GM12891 (cell line): Measurements from ENCODE around the gene FBXO40.

Source experiments
- DNase-seq: peaks from one replicate; pipeline ENCODE4 v3.0.0; 2011; ENCODE audit warnings: low spot score; ENCODE audit not compliant: insufficient read length
- FAIRE-seq: peaks from 2 replicates; lab custom pipeline; 2011; peaks lifted over from hg19 to GRCh38; lab: Jason Lieb, UNC
- PAX5 ChIP-seq: IDR thresholded peaks from 2 replicates; pipeline ENCODE4 v1.6.1; 2011; ENCODE audit warnings: low read length, moderate library complexity, mild to moderate bottlenecking; ENCODE audit not compliant: insufficient read depth, severe bottlenecking
- POLR2A ChIP-seq: IDR thresholded peaks from 2 replicates; pipeline ENCODE4 v1.6.1; 2011; ENCODE audit warnings: low read depth, low read length, control low read depth
- POLR2AphosphoS5 ChIP-seq: IDR thresholded peaks from 2 replicates; pipeline ENCODE4 v1.6.1; 2011; ENCODE audit warnings: low read depth, low read length, control low read depth
- POU2F2 ChIP-seq: IDR thresholded peaks from 2 replicates; pipeline ENCODE4 v1.6.1; 2011; ENCODE audit warnings: low read depth, mild to moderate bottlenecking, control low read depth, low read length, moderate library complexity
- SPI1 ChIP-seq: IDR thresholded peaks from 2 replicates; pipeline ENCODE4 v1.6.1; 2011; ENCODE audit warnings: low read depth, low read length, control low read depth
- TAF1 ChIP-seq: IDR thresholded peaks from 2 replicates; pipeline ENCODE4 v1.6.1; 2011; ENCODE audit warnings: low read depth, low read length, control low read depth

Gene FBXO40

DNA sequence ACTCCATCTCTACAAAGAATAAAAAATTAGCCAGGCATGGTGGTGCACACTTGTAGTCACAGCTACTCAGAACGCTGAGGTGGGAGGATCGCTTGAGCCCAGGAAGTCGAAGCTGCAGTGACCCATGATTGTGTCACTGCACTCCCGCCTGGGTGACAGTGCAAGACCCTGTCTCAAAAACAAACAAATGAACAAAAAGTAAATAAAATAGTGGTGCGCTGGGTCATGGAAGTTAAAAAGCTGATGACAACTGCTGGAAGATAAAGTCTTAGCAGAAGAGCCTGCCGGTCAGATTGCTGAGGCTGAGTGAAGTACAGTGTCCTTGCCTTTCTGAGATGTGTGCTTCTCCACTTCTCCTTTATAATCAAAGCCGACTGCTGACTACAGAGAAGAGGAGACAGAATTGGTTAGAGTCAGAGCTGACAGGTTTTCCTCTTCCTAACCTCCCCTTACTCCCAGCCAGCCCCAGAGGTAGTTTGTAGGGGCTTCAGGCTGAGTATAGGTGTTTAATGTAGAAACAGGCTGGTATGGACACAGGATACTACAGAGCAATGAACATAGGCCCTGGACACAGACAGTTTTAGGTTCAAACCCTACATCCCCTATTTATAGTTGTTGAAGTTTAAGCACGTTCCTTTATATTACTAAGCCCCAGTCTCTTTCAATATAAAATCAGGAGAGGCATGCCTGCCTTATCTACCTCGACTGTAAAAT is 49.6 kb downstream of the FBXO40 start:
- FAIRE-seq (no peak), DNase-seq (no peak)
- TF ChIP-seq POLR2A (no peak), POU2F2 (no peak), PAX5 (no peak), SPI1 (no peak), TAF1 (no peak), POLR2AphosphoS5 (no peak)

- no peak for TF ChIP-seq POU2F2
- FAIRE-seq = peak; percentile 59
- no peak for DNase-seq
Observed at GRCh38 chr3:121645054-121645453, 51.9 kb downstream of the FBXO40 start.

GRCh38 chr3:121648219-121648958 is 55.2 kb downstream of the FBXO40 start:
- FAIRE-seq (no peak), DNase-seq (no peak)
- TF ChIP-seq POLR2AphosphoS5 (no peak), SPI1 (no peak), TAF1 (no peak), POLR2A (no peak), POU2F2 (no peak)

DNA sequence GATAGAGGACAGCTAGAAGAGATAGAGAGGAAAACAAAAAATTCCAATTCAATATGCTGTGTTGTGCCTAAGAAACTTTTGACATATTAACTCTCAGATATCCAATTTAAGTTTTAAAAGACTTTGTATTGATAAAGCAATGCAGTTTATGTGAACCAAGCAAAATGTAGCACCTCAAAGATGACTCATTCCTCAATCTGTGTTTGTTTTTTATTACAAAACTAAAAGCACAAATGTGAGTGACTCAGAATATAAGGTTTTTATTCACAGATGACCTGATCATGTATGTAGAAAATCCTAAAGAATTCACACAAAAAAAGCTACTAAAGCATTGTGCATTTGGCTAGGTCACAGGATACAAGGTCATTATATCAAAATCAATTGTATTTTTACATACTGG is 56.5 kb downstream of the FBXO40 start:
- TF ChIP-seq PAX5 = no peak
- TF ChIP-seq POLR2AphosphoS5 = no peak
- TF ChIP-seq POLR2A = no peak
- TF ChIP-seq SPI1 = no peak
- TF ChIP-seq POU2F2 = no peak
- TF ChIP-seq TAF1 = no peak
- DNase-seq (no peak), FAIRE-seq (no peak)

DNA sequence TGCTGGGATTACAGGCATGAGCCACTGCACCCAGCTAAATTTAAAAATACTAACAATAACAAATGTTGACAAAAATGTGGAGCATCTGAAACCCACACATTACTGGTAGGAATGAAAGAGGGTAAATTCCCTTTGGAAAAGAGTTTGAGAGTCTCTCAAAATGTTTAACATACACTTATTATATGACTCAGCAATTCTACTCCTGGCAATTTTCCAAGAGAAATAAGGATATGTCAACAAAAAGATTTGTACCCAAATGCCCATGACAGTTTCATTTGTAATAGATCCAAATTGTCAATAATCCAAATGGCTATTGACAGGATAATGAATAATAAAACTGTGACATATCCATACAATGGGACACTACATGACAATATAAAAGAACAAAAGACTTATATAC is 58.5 kb downstream of the FBXO40 start:
- FAIRE-seq = no peak
- DNase-seq = no peak
- TF ChIP-seq TAF1 (no peak), POU2F2 (no peak), PAX5 (no peak), POLR2AphosphoS5 (no peak), SPI1 (no peak), POLR2A (no peak)

GRCh38 chr3:121654493-121655385 is 61.6 kb downstream of the FBXO40 start:
- FAIRE-seq (peak; percentile 87), DNase-seq (no peak)
- TF ChIP-seq SPI1 (peak; percentile 84), POU2F2 (no peak)

- no peak for FAIRE-seq
- DNase-seq = no peak
Observed at GRCh38 chr3:121658716-121659435, 65.7 kb downstream of the FBXO40 start.

DNA sequence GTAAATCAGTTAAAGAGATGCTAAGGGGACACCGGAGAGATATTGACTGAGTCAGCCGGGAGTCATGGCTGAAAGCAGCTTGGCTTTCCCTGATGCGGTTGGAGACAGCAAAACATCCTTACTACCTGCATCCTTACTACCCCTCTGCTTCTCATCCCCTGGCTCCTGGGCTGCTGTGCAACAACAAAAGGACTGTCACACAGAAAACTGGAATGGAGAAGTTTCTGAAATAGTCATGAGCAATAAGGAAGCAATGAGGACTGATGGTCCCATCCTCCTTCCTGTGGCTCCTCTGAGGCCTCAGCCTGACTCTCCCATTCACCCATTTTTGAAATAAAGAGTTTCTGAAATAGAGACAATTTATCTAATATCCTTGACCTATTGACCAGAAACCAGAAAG is 66.4 kb downstream of the FBXO40 start:
- TF ChIP-seq POU2F2 (no peak), TAF1 (no peak), POLR2AphosphoS5 (peak; percentile 29; the same call in 1 of the 2 replicates), SPI1 (no peak), POLR2A (no peak)
- no peak for FAIRE-seq
- no peak for DNase-seq

More at GRCh38 chr3:121658716-121659435, 65.7 kb downstream of the FBXO40 start:
- no peak for TF ChIP-seq POLR2AphosphoS5

DNA sequence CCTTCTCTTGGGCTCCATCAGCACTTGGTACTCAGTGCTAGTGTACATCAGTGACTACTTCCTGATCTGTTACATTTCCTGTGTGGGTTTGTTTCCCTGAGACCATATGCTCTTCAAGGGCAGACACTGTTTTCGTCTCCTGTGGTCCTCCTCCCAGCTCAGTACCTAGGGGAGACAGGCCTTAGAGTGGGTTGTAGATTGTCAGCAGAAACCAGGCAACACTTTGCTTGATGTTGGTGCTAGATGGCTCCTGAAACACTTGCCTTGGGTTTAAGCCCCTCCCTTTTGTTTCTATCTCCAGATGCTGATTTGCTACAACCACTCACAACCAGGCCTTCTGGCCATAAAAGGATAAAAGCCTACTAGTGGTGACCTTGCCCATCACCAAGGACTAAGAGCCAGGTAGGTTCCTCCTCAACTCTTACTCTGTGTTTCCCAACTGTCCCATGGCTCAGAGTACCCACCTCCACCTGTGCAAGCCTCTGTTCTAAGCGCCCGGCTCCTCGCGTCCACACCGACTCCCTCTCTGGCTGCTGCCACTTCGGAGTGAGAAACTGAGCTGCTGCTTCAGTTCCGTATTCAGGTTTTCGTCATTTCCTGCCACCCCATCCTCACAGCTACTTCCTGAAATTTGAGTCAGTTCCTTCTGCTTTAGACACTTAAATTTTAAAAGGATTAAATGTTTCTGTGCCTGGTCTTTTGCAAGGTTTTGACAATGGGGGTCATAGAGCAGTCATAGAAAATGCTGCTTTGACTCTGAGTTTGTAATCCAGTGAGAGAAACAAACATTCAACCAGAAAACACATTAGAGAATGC is 67.4 kb downstream of the FBXO40 start, which contains the start of gene HCLS1:
Gene HCLS1 (minus strand): TSS at position 548 of the 816 bp plus-strand sequence. CDS start 2,556 bp downstream, outside the sequence.
- FAIRE-seq (peak; percentile 100), DNase-seq (peak; percentile 31)
- TF ChIP-seq PAX5 = no peak
- TF ChIP-seq POLR2AphosphoS5 = peak; percentile 99
- peak; percentile 97 for TF ChIP-seq POLR2A
- TF ChIP-seq POU2F2 = peak; percentile 91; the same call in 1 of the 2 replicates
- peak; percentile 89 for TF ChIP-seq SPI1
- TF ChIP-seq TAF1 = peak; percentile 98
